Glomerular visceral epithelial cell (primary cell): ENCODE measurements around the gene FXYD7.
"Not testable (repeated sequence)": the region's sequence is repeated elsewhere in the genome, so short reads cannot be mapped to it uniquely, and the experiment has no call there.

Experiments
- DNase-seq: peaks from one replicate; pipeline ENCODE4 v3.0.0-alpha.2; 2016; ENCODE audit errors: extremely low spot score

FXYD7 gene, protein sequence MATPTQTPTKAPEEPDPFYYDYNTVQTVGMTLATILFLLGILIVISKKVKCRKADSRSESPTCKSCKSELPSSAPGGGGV

DNA sequence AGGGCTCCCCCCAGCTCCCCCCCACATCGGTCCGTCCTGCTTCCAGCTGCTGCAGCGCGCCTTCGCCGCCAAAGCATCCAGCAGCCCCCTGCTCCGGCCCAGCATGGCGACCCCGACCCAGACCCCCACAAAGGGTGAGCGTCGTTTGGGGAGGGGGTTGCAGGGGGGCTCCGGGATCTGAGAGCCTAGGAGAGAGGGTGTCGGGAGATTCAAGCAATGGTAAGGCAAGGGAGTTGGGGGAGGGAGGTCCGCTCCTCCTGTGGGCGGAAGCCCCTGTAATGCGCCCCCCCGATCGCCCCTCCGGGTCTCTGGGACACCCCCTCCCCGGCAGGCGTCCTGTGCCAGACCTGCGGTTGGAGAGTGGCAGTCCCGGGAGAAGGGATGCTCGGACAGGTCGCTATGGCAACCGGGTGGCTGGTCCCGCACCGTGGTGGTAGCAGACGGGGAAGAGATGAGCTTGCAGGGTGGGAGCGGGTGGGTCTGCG lies at the start of gene FXYD7:
Gene FXYD7 (plus strand): TSS at position 25 of the 485 bp plus-strand sequence. CDS start 79 bp downstream, at position 104.
- no peak for DNase-seq

DNA sequence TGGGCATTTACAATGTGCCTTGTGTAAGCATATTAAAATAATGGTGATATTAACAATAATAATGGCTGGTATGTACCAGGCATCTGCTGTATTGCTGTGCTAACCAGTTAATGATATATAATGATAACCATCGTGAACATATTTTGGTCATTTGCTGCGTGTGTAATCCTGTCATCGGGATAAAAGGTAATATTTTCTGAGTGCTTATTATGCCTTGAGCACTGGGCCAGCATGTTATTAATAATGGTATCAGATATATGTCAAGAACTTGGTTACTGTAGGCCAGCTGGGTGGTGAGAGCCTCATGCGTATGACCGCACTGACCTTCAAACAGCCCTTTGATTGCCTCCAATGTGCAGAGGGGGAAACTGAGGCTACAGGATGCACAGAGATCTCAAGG lies 49.6 kb upstream of the FXYD7 start:
- DNase-seq = no peak

DNA sequence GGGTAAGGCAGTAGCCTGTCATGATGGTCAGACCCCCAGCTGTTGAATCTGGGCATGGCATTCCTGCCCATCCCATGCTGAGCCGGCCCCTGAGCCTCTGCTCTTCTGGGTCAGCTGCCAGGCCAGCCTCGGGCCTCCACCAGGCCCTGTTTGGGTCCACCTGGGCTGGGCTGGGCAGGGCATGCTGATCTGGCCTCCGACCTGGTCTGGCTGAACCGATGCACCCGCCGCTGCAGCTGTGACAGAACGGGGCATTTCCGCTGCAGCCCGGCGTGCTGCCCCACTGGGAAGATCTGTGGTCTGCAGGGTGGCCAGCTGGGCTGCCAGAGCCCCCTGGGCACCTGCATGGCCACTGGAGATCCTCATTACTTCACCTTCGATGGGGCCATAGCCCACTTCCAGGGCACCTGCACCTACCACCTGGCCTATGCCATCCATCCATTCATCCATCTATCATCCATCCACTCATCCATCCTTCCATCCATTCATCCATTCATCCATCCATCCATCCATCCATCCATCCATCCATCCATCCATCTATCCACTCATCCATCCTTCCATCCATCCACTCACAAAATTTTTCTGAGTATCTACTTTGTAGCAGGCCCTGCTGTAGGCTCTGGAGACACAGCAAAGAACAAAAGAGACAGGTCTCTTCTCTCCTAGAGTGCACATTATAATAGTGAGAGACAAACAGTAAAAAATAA lies 49.0 kb upstream of the FXYD7 start:
- DNase-seq = no peak

DNA sequence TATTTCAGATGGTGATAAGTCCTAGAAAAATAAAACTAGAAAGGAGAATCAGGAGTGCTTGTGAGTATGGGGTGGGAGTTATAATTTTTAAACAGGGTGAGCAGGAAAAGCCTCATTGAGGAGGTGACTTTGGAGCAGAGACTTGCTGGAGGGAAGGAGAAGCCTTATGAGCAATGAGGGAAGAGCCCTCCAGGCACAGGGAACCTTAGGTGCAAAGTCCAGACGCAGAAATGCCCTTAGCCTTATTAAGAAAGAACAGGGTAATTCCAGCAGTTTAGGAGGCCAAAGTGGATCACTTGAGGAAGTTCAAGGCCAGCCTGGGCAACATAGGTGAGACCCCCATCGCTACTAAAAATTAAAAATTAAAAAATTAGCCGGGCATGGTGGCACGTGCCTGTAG lies 48.4 kb upstream of the FXYD7 start:
- no peak for DNase-seq

DNA sequence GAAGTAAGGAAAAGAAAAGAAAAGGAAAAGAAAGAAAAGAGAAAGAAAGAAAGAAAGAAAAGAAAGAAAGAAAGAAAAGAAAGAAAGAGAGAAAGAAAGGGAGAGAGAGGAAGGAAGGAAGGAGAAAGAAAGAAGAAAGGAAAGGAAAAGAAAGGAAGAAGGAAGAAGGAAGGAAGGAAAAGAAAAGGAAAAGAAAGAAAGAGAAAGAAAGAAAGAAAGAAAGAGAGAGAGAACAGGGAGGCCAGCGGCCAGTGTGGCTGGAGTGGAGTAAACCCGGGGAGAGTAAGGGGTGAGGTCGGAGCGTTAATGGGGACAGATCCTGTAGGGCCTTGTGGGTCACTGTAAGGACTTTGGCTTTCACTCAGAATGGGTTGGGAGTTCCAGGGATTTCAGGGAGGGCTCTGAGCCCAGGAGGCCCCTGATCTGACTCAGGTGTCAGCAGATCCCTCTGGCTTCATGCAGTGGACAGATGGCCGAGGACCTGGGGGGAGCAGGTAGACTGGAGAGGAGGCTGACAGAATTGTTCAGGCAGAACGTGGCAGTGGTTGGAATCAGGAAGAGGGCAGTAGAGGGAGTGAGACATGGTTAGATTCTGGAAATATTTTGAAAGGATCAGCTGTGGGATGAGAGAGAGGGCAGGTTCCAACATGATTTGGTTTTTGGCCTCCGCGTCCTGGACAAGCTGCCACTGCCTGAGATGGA lies 47.2 kb upstream of the FXYD7 start:
- DNase-seq = peak; percentile 9

DNA sequence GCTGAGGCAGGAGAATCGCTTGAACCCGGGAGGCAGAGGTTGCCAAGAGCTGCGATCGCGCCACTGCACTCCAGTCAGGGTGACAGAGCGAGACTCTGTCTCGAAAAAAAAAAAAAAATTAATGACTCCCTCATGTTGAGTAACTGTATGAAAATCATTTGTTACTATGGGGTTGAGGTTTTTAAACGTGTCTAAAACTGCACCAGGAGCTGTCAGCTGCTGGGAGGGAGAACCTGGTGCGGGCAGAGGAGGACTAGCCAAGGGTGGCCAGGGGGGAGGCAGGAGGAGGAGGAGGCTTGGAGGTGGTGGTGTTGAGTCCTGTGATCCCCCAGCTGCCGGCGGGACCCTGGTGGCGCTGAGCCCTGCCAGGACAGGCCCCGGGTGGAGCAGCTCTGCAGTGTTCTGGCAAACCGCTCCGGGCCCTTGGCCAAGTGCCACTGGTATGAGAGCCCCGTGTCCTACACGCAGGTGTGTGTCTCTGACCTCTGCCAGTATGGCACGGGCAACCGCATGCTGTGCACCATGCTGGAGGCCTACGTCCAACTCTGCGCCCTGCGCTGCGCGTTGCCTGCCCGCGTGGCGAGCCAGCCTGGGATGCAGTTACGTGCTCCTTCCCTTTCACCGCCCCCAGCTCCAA lies 44.5 kb upstream of the FXYD7 start:
- DNase-seq = no peak

DNA sequence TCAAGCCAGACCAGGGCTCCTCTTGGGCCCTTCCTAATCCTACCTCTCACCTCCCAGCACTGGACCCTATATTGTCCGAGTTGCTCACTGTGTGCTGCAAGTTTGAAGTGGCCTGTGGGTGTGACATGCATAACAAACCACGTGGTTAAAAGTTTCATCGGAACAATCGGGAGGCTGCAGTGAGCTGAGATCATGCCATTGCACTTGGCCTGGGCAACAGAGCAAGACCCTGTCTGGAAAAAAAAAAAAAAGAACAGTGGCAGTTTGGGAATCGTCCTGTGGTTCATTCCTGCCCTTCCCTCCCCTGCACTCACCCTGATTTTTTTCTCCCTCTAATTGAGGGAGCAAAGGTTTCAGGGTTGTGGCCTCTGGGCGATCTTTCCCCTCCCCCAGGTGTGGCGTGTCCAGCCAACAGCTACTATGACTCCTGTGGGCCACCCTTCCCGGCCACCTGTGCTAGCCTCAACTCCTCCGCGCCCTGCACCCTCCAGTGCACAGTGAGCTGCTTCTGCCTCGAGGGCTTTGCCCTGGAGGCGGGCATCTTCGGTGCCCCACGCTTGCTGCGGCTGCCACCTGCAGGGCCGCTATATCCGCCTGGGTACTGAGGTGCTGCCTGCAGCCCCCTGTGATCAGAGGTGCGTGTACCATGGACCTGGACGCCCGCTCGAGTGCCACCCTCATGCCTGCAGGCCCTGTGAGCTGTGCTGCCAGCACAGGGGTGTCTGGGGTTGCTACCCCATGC lies 43.7 kb upstream of the FXYD7 start:
- DNase-seq = no peak

DNA sequence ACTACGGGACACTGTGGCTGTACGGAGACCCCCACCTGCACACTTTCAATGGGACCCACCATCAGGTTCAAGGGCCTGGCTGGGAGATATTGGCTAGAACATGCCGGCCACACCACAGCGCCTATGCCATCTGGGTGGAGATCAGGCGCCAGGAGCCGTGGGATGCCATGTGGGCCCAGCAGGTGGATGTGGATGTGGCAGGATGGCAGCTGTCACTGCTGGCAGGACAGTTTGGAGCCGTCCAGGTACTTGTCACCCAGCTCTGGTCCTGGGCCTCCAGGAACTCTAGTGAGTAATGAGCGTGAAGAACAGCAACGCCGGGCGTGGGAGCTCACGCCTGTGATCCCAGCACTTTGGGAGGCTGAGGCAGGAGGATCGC lies 43.2 kb upstream of the FXYD7 start:
- no peak for DNase-seq

DNA sequence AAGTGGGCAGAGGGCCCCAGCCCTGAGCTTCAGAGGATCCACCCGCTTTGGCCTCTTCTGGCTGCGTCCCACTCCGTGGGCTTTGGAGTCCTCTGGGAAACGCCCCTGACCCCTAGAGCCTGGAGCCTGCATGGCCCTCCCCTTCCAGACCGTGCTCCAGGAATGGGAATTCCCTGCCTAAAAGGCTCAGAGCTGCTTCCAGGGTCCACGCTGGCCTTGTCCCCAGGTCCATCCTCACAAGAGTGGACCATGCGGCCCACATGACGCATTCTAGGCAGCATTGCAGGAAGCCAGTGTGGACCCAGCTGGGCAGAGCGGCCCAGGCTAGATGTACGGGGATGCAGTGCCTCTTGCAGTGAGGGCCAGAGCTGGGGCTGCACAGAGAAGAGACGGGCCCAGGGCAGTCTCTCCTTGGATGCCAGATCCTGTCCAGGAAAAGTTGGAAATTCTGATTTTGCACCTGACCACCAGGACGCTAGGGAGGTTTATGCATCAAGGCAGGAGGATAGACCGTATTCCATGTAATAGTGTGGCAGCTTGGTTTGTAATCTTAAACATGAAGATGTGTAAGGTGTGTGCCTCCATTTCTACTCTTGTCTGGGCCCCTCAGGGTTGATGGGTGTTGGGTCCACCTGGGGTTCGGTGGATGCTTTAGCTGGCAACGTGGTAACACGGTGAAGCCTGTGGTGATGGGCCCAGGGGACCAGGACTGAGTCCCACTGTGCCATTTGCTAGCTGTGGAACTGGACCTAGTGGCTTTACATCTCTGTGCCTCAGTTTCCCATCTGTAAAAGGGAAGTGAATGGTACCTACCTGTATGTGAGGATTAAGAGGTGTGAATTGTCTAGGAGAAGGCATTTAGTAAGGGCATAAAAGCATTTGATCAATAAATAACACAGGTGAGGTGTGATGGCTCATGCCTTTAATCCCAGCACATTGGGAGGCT lies 42.2 kb upstream of the FXYD7 start:
- no peak for DNase-seq

DNA sequence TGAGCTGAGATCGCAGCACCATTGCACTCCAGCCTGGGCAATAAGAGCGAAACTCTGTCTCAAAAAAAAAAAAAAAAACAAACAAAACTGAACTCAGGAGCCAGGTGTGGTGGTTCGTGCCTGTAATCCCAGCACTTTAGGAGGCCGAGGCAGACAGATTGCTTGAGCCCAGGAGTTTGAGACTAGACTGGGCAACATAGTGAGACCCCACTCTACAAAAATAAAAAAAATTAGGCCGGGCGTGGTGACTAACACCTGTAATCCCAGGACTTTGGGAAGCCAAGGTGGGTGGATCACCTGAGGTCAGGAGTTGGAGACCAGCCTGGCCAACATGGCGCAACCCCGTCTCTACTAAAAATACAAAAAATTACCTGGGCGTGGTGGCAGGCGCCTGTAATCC lies 41.1 kb upstream of the FXYD7 start:
- not testable (repeated sequence) for DNase-seq

DNA sequence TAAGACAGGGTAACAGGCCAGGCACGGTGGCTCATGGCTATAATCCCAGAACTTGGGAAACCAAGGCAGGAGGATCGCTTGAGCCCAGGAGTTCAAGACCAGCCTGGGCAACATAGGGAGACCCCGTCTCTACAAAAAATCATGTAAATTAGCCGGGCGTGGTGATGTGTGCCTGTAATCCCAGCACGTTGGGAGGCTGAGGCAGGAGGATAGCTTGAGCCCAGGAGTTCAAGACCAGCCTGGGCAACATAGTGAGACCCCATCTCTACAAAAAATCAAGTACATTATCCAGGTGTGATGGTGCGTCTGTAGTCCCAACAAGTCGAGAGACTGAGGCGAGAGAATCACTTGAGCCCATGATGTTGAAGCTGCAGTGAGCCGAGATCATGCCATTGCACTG lies 39.4 kb upstream of the FXYD7 start:
- DNase-seq = not testable (repeated sequence)

DNA sequence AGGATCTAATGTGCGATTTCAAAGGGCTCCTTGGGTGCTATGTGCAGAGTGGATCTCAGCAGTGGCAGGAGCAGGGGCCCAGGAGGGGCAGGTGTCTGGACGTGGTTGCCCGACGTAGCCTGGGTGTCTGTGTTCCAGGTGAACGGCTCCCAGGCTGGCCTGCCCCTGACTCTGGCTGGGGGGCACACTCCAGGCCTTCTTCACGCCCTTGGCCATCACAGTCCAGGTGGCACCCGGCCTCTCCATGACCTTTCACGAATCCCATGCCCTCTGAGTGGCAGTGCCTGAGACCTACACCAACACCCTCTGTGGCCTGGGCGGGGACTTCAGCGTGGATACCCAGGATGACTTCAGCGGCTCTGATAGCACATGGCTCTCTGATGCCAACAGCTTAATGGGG lies 38.7 kb upstream of the FXYD7 start:
- no peak for DNase-seq

DNA sequence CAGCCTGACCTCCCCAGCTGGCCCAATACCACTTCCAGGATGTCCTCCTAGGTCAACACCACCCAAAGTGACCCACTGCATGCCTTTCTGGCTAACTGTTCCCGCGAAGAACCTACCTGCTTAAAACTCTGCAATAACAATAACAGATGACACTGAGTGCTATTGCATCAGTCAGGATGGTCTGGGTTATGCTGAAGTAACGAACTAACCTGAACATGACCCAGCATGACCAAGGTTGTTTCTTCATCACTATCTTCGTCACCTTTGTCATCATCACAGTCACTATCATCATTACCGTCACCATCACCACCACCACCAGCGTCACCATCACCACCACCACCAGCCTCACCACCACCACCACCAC lies 38.0 kb upstream of the FXYD7 start:
- no peak for DNase-seq

DNA sequence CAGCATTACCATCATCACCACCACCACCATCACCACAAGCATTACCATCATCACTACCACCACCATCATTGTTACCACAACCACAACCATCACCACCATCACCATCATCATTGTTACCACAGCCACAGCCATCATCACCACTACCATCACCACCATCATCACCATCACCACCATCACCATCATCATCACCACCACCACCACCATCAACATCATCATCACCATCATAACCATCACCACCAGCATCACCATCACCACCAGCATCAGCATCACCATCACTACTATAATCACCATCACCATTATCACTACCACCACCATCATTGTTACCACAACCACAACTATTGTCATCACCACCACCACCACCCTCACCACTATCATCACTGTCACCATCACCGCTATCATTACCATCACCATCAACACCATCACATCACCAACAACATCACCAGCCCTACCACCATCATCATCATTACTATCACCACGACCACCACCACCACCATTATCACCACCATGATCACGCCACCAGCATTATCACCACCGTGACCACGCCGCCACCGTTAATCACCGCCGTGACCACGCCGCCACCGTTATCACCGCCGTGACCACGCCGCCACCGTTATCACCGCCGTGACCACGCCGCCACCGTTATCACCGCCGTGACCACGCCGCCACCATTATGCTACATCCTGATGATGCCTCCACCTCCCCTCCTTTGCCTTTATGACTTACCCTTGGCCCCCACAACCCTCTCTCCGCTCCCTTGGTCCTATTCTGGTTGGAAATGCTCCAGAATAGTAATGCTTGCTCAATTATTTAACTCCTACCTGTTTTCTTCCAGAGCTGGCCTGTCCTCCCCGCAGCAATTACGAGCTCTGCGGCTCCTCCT lies 37.4 kb upstream of the FXYD7 start:
- DNase-seq = no peak

DNA sequence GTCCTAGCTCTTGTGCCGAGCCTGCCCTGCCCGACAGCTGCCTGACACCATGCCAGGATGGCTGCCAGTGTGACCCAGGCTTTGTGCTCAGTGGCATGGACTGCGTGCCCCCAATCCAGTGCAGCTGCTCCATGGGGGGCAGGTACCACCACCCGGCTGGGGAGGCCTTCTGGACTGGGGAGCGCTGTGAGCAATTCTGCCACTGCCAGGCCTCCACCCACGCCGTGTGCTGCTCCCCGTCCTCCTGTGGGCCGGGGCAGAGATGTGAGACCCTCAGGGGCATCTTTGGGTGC lies 36.8 kb upstream of the FXYD7 start:
- no peak for DNase-seq

DNA sequence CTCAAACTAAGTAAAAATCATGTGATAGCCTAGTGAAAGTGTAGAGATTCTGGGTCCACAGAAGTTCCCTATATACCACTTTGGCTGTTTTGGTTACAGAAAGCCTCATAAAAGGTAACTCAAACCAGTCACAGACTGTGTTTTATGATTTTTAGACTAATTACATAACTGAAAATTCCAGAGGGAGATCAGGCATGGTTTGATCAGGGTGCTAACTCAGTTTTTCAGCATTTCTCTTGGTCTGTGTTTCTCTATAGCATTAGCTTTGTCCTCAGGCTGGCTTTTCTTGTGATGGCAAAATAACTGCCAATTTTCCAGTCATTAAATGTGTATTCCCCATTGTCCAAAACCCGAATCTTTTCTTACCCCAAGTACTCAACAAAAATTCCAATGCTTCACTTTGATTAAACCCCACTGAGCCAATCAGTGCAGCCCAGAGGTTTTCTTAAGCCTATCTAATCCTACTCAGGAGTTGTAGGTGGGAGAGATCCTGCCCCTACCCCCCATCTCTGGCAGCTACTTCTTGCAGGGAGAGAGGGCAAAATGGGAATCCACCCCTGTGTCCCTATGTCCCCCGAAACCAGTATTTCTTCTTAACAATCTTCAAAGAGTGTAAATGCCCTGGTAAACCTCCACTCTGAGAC lies 36.0 kb upstream of the FXYD7 start:
- DNase-seq = no peak

DNA sequence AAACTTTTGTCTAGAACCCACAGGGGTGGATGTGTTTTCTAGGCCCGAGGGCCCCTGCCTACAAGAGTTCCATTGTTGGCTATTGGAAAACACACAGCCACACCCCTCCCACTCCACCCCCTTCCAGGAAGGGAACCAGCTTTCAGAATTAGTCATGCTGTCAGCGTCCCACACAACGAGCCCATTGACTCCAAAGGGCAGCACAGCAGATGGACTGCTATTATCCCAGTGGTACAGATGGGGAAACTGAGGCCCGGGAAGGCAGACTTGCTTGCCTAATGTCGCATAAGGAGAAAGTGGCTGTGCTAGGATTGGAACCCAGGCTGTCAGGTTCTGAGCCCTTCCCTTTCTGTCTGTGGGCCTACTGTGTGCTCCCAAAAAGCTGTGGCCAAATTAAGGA lies 35.5 kb upstream of the FXYD7 start:
- no peak for DNase-seq

DNA sequence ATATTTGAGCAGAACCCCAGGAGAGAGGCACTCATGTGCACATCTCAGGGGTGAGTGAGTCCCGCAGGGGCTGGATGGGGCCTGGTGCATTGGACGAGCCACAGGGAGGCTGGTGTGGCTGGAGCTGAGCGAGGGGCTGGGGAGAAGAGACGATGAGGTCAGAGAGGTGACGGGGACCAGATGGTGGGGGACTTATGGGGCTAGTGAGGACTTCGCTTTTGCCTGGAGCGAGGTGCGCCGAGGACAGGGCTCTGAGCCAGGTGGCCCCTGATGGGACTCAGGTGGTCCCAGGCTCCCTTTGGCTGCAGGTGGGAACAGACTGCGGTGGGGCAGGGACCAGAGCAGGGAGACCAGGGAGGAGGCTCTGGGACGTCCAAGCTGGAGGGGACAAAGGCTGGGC lies 34.3 kb upstream of the FXYD7 start:
- no peak for DNase-seq

DNA sequence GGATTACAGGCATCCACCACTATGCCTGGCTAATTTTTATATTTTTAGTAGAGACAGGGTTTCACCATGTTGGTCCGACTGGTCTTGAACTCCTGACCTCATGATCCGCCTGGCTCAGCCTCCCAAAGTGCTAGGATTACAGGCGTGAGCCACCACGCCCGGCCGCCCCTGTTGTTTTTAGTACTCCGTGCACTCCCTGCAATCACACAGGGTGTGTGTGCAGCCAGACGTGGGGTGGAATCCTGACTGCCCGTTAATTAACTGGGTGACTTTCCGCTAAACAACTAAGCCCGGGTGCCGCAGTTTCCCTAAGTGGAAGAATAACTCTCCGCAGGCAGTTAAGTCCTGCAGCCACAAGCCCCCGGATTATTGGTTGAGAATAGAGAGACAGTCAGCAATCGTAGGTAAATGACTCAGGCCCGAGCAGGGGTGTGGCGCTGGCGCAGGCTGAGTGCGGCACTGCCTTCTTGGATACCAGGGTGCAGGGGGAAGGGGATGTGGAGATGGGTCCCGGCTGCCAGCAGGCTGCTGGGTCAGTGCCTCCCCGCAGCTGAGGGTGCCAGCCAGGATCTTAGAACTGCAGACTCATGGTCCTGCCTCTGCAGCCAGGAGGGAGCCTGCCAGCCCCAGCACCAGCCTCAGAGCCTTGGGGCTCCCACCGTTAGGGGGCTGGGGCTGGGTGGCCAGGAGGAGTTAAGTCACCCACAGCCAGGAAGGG lies 33.5 kb upstream of the FXYD7 start:
- DNase-seq = no peak
